H1 (cell line): ENCODE results near the gene OPCML. TPM values are rescaled to one million over a fixed set of nuclear protein-coding genes. Genes with fewer than 3 reads are reported as not detected.

Experiments
- ATF2 ChIP-seq: IDR thresholded peaks from 2 replicates; pipeline ENCODE4 v1.6.1; 2012; ENCODE audit warnings: low read length, inconsistent platforms
- CHD2 ChIP-seq: IDR thresholded peaks from 2 replicates; pipeline ENCODE4 v1.6.1; 2012; ENCODE audit warnings: low read length, improper control_type of control experiment
- FOSL1 ChIP-seq: IDR thresholded peaks from 2 replicates; pipeline ENCODE4 v1.6.1; 2011; ENCODE audit warnings: mild to moderate bottlenecking, low read depth, low read length, moderate library complexity; ENCODE audit not compliant: insufficient read depth
- RAD21 ChIP-seq, 2 experiments: IDR thresholded peaks in 1 of 2; conservative IDR thresholded peaks in 1 of 2; 2 replicates each; pipeline ENCODE4 v1.6.1; 2011; ENCODE audit warnings: low read depth in 2 of 2, low read length in 2 of 2, improper control_type of control experiment in 1 of 2, inconsistent platforms in 1 of 2, mild to moderate bottlenecking in 1 of 2, moderate library complexity in 1 of 2
- SIX5 ChIP-seq: IDR thresholded peaks from 2 replicates; pipeline ENCODE4 v1.6.1; 2011; ENCODE audit warnings: mild to moderate bottlenecking, low read depth, low read length
- TAF1 ChIP-seq: IDR thresholded peaks from 2 replicates; pipeline ENCODE4 v1.6.1; 2011; ENCODE audit warnings: mild to moderate bottlenecking, low read depth, low read length
- polyA plus RNA-seq, 7 experiments: library from polyadenylated mRNA; depleted of rRNA in 3 of 7; stranded (reverse) in 5 of 7; unstranded in 2 of 7; fragments of >200 nt in 5 of 7; fragments of 200-250 nt in 2 of 7; gene quantifications; 1 replicate in 5 of 7; 2 replicates in 1 of 7; 4 replicates in 1 of 7; pipeline versions ENCODE4 v1.2.1 to v1.2.3, GENCODE V29; 2011 to 2013; ENCODE audit warnings: missing spikeins in 2 of 7, mixed read lengths in 2 of 7
- total RNA-seq: library from RNA; stranded (reverse); fragmentation: NEBNext Ultra II Directional; extraction: Animal tissue kit (Norgen Biotek cat#: 25700); gene quantifications from 2 replicates; pipeline ENCODE4 v1.2.1, GENCODE V29; 2021

The OPCML gene
- total and polyA plus RNA-seq, 2 of the 8 experiments (the other 6 are each of a cell fraction or from before 2014, with no cell fraction given), result 2.3 to 3.1 TPM

- TF ChIP-seq ATF2 (no peak), FOSL1 (no peak), SIX5 (no peak), TAF1 (no peak), RAD21 (IDR thresholded peaks at IDR 0.05 in 1 of 2, conservative IDR thresholded peaks at IDR 0.05 in 1 of 2; ENCODE audit: low read depth in 2 of 2, low read length in 2 of 2) (no peak), CHD2 (no peak)
Measured at GRCh38 chr11:133388975-133389568, 143.2 kb downstream of the OPCML start (continued).
